Activated CD4-positive, alpha-beta T cell treated with anti-CD3 and anti-CD28 coated beads for 24 hours (primary cell): Measurements from ENCODE around the gene SMARCA2.

Experiments used
- DNase-seq, 2 donors: peaks; one replicate each; pipeline ENCODE4 v3.0.0-alpha.2; 2020; ENCODE audit warnings: low read depth in 2 of 2

The SMARCA2 gene

DNA sequence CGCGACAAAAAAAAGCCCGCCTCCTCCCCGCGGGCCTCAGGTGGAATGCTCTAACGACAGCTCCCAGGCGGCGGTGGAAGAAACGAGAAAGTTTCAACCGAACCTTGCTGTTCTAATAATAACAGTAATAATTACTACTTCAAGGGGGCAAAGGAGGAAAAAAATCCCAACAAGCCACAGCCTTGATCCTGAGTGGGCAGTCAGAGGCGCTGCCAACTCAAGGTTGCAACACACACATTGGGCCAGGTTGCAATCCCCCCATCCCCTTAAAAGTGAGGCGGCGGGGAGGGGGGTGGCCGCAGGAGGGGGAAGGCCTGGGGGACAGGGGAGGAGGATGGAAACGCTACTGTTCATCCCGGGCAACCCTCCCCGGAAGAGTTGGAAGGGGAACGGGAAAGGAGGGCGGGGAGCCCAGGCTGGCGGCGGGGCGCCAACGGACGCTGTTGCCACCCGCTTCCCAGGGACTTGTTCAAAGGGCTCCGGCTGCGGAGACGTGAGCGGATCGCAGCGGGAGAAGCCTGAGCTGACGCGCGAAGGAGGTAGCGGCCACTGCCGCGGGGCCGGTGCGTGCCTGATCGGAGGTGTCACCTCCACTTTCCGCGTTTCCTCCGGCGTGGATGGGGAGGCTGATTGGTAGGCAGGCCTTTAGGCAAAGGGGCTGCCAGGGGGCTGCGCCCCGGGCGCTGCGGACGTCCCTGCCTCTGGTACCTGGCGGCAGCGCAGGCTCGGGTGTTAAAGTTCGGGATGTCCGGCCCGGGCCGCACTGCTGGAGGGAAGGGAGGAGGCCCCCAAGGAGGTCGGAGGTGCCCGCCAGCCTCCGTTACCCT lies 647 bp downstream of the SMARCA2 start:
- peak; percentile 28 to 32 for DNase-seq

DNA sequence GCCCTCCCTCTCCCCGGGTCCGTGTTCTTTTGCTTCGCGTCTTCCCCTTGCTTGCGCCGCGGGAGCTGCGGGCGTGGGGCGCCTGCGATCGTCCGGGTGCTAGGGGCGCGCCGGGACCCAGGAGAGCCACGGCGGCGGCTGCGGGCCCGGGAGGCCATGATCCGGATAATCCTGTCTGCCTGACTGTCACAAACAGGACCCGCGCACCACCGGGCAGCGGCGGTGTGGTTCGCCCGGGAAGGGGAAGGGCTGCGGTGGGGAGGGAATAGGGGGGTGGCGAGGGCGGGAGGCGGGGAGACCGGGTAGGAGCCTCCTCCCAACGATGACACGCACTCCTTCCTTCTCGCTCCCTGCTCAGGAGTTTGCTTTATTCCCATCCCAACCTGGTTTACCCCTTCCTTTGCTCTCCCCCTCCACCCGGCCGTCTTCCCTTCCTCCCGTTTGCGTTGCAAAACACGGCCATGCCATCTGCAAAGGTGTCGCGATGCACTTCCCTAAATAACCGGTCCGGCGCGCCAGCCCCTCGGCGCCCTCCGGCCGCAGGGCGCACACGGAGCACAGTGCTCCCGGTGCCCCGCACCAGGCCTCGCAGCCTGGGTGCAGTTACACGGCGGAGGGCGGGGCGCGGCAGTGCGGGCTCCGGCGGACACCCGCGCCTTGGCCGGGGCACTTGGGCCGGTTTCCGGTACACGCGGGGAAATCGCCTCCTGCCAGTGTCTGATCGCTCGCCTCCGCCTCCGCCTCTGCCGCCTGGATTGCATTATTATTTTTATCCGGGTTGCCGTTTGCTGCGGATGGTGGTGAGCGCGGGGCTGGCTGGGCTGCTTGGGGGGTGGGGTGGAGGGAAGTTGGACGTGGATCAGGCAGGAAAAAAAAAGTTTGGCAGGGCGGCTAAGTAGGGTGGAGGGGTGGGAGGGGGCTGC lies 1.5 kb downstream of the SMARCA2 start:
- DNase-seq = peak; percentile 38 to 41

DNA sequence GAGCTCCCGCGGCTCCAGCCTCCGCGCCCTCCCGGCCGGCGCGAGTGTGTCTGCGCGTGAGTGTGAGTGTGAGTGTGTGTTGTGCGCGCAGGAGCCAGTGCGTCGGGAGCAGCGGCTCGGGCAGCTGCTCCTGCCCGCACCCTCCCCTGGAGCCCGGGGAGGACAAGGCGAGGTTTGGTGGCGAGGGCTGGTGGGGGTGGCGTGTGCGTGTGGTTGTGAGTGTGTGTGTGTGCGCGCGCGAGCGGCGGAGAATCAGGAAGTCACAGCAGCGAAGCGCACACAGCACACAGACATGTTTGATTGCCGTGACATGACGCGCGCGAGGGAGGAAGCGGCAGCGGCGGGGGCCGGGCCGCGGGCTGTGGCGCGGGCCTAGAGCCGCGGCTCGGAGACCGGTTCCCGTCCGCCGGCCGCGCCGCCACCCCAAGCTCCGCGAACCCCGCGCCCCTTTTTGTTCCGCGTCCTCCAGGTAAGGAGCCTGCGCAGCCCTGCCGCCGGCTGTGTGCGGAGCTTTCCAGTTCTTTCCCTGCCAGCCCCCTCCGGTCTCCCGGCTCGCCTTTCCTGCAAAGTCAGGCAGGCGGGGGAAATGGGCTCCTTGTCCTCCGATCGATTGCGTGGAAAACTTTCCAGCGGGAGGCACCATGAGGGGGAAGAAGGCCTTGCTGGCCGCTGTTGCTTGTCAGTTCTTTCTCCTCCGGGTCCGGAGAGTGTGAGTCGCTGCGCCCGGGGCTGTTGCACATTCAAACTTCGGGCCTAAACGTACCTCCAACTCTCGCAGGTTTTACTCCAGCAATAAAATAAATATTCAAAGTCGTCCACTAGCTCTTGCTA lies 2.4 kb downstream of the SMARCA2 start:
- peak; percentile 44 to 50 for DNase-seq

DNA sequence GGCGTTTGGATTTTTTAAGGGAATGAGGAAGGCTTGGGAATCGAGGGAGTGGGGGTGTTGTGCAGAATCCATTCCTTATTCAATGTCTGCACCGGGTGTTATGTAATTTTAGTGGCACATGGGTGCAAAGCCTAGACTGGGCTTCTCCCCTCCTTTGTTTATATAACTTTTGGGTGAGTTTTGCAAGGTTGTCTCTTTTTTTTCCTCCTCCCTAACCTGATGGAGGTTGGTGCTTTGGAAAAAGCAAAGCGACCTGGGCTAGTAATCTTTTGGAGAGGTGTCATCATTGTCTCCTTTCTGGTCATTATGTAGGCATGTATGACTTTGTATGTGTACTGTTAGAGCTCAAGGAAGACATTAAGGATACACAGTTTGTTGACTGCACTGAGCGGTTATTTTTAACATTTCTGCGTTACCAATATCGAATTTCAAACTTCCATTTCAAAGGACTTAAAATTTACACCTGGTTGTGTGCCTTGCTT lies 3.1 kb downstream of the SMARCA2 start:
- DNase-seq = no peak

DNA sequence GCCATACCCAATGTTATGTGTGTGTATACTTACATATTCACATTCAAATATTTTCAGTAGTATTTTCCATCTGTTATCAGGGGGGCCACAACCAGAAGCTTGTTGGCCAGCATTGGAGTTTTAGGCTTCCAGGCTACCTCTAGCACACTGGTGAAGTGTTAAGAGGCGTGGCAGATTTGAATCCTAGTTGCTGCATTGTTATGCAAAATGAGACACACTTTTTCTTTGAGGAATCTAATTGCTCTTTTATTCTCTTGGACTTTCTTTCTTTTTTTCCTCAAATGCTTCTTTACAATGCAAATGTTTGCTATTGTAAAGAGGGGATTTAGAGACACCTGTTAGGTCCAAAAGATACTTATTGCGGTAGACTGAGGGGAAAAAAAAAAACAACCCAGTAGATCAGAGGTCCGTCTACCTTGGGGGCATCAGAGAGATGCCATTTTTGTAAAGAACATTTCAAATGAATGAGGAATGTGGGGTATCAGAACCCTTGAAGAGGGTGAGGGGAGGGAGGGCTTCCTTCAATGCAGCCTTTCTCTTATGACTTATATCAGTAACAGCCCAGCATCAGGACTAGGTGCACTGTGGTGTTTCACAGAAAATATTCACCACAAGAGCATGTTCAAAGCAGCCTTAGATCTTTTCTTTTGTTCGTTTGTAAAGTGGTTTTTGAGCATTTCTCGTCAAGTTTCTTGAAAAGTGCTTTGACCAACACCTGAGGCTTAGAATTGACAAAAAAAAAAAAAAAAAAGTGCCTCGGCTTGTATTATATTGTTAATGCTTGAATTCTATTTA lies 3.8 kb downstream of the SMARCA2 start:
- DNase-seq = no peak

DNA sequence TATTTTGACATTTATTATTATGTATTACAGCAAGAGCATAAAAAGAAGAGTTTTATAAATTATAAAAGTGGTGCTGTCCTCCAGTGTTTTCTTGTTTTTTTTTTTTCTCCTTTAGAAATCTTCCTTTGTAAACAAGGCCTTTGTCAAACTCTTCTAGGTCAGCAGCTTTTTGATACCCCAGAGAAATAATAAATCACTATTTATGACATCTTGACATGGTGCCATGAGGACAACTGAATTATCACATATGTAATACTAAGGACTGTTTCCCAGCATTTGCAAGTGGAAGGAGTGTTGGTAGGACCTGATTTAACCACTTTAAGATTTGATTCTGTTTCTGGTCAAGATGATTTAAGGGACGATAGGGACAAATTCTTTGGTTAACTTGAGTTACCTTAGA lies 4.6 kb downstream of the SMARCA2 start:
- no peak for DNase-seq

DNA sequence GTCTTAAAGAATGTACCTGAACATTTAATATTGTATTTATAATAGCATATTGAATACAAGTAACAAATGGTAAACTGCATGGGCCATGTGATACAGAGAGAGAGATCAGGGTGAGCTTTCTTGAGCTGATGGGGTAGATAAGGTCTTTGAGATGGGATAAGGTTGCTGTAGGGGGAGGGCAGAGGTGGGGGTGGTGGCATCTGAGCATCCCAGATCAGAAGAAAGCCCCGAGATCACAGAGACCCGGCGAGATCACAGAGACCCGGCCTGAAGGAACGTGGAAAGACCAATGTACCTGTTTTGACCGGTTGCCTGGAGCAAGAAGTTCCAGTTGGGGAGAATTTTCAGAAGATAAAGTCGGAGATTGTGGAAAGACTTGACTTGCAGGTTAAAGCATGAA lies 6.6 kb downstream of the SMARCA2 start:
- no peak for DNase-seq

DNA sequence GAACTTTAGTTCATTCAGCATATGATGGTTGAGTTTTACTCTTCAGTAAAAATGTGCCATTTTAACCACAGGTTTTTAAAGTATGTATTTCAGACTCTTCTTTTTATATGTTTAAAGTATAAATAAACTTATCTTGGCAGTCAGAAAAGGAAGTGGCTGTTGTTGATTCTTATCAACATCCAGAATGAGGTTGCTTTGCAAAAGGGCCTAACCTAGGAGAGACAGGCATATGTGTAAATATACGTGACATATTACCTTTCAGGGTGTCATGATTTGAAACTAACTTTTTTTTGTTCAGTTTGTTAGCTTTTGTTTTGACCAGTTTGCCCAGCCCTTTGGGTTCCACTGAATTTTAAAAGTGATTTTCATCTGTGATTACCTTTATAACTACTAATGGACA lies 7.4 kb downstream of the SMARCA2 start:
- DNase-seq = no peak

DNA sequence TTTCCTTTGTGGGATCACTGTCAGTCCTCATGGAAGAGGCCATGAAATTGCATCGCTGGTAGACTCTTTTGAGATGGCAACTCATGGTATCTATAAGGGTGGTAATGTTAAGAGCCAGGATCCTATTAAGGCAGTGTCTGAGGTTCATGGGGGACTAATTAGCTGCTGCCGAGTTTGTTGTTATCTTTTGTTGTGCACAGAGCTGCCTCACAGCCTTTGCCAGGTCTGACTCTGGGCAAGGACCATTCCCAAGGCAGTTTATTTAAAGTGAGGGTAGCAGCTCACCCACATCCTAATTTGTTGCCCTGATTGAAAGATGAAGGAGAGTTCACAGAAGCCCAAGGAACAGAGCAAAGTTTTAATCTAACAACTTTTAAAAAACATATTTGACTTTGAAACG lies 7.9 kb downstream of the SMARCA2 start:
- no peak for DNase-seq

DNA sequence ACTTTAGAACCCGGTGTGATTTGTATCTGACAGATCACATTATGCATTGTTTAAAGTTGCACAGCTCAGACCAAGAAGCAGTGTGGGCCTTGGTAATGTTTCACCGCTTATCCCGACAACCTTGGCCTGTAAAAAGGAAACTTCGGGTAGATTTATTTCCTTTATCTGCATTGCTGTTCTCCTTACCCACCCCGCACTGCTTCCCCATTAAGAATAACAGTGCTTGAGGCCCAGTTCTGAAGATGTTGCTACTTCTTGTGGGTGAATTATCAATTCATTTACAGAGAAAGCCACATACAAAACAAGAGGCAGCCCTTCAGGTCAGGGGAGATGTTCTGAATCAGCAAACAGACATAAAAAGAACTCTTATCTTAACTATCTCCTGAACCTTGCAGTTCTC lies 8.4 kb downstream of the SMARCA2 start:
- no peak for DNase-seq

DNA sequence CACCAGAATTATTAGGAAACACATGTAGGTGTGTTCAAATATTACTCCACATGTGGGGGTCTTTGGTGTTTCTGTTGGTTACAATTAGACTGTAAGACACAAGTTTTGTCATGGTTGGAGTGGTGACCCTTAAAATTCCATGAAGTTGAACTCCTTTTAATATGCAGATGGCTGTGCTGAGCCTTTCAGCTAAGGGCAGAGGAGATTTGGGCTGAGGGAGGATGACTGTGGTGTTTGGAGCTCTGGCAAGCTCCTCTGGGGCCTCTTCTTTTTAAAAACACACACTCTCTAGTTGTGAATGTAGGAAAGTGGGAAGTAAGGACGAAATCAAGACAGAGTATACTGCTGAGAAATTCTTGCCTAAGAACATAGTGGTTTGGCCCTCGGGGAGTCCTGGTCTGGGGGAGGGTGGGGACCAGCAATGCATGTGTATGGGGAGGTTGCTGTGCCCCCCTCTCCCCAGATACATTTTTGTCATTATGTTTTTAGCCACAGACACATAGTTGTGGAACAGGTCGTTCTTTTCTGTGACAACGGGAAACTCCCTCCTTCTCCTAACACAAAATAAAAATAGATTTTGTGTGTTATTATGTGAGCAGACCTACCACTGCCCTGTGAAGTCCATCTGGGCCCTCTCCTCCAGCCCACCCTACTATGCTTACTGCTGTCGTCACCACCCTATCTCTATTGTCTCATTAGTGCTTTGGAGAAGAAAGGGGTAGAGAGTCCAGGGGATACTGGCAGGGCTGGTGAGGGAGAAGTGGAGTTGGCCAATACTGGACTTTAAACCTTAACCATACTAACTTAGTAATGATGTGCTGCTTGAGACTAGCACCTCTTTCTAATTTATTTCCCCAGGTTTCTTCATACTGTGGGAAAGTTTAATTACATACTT lies 10.0 kb downstream of the SMARCA2 start:
- DNase-seq = no peak

DNA sequence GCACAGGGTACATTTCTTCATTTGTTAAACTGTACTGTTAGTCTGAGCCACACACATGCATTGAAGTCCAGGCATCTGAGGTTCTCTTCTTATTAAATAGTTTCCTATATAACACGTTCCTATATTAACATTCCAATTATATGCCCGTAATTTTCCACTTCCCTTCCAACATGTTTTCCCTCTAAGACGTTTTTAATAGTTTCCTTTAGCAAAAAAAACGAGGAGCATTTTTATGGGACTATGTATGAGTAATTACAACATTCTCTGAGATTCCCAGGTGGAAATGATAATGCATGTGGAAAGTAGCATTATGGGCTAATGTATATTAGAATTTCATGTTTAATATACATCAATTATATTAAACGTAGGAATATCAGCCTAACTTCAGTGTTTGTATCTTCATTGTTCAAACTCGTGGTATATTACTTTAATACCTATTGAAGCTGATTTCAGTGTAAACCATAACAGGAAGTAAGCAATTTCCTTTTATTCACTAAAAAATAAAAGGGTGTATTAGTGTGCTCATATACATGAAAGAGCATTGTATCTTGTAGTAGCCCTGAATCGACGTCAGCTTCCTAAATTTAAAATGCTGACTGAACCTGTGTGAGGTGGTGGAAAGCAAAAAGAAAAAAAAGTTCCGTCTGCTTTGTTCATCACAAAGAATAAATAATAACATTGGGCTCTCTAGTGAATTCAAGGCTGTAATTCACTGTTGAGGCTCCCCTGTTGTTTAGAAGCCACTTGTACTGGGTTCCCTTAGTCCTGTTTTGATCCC lies 11.3 kb downstream of the SMARCA2 start:
- no peak for DNase-seq

DNA sequence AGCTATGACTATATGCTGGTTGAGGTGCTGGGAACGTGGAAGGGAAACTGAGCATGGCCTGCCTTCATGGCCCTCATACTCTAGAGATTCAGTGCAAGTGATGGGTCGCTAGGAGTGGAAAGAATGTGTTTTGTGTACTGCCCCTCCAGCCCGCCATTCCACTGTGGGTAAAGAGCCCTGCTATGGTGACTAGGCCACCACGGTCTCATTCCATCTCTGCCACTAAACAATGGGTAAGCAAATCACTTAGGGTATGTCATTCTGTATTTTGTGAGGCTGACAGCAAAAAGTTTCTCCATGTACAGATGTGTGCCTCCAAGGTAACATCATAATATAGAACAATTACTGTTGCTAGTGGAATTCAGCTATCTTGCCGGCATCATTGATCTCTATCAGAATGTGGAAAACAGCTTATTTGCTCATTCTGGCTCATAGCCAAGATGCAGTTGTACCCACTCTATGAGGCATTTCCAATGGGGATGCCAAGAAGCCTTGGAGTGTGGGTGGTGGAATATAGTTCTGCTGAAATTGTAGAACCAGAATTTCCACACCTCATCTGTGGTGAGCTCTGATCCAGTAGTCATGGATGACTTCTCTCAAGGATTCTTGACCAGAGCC lies 12.5 kb downstream of the SMARCA2 start:
- no peak for DNase-seq

DNA sequence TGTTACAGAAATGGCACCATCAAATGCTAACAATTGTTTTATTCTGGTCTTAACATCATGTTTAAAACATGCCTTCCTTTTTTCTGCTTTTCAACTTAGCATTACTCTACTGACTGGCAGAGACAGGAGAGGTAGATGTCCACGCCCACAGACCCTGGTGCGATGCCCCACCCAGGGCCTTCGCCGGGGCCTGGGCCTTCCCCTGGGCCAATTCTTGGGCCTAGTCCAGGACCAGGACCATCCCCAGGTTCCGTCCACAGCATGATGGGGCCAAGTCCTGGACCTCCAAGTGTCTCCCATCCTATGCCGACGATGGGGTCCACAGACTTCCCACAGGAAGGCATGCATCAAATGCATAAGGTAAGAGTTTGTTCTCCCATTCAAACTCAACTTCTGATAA lies 13.7 kb downstream of the SMARCA2 start:
- no peak for DNase-seq

DNA sequence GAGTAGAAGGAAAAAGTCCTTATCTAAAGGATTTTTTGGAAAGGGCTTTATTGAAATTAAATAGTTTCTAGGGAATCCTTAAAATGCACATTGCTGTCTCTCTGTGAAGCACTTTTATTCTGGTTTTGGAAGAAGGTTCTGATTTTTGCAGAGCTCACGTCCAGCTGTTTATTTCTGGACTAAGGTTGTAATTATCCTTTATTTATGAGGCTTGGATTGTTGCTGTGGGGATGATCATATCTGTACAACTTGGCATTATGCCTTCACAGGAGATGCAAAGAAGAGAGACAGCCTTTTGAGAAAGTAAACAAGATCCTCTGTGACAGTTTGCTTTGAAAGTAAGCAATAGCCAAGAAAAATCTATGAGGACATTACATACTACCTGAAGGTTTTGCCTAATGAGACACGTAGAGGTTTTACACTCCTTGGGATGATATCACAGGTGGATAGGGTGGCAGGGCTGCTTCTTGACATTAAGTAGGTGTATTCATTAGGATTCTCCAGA lies 14.6 kb downstream of the SMARCA2 start:
- DNase-seq = no peak

DNA sequence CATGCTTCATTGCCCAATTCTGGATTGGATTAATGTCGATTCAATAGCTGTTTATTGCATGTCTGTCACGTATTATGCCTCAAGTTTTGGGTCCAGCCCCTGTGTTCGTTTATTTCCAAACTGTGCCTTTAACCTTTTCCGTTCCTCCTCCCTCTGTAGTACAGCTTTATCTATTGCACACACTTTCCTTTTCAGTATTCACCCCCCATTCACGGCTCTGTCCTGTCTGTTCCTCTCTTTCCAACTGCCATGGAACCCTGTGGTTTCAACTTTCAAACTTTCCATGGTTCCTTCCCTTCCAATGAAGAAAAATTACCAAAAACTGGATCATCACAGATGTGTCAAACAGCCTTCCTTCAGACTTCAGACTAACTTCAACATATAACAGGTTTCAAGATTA lies 17.1 kb downstream of the SMARCA2 start:
- no peak for DNase-seq

DNA sequence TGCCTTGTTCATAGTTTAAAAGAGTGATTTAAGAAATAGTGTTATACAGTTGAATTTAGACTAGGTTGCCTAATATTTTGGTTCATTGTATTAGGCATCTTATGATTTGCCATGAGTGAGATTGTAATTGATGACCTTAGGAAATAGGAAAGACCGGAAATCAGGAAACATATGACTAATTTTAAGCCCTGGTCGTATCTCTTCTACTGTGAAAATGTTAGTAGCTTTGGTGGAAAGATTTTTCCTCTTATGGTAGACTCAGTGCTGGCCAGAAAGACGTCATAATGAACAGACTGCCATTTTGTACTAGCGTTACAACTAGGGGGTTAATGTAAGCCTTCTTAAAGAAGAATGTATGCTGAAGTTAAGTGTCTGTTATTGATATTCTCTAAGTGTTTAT lies 21.7 kb downstream of the SMARCA2 start:
- DNase-seq = no peak
